AG09319 (cell line): ENCODE data around the gene CPNE6.

Experiments used
- DNase-seq: peaks from one replicate; pipeline ENCODE4 v3.0.0-alpha.2; 2010; ENCODE audit warnings: low read depth; ENCODE audit errors: extremely low read depth
- TF ChIP-seq, protein P1 (sequence below): IDR thresholded peaks from 2 replicates; pipeline ENCODE4 v1.5.1; 2011; ENCODE audit warnings: low read depth, mild to moderate bottlenecking, inconsistent platforms, low read length, moderate library complexity

The CPNE6 gene

DNA sequence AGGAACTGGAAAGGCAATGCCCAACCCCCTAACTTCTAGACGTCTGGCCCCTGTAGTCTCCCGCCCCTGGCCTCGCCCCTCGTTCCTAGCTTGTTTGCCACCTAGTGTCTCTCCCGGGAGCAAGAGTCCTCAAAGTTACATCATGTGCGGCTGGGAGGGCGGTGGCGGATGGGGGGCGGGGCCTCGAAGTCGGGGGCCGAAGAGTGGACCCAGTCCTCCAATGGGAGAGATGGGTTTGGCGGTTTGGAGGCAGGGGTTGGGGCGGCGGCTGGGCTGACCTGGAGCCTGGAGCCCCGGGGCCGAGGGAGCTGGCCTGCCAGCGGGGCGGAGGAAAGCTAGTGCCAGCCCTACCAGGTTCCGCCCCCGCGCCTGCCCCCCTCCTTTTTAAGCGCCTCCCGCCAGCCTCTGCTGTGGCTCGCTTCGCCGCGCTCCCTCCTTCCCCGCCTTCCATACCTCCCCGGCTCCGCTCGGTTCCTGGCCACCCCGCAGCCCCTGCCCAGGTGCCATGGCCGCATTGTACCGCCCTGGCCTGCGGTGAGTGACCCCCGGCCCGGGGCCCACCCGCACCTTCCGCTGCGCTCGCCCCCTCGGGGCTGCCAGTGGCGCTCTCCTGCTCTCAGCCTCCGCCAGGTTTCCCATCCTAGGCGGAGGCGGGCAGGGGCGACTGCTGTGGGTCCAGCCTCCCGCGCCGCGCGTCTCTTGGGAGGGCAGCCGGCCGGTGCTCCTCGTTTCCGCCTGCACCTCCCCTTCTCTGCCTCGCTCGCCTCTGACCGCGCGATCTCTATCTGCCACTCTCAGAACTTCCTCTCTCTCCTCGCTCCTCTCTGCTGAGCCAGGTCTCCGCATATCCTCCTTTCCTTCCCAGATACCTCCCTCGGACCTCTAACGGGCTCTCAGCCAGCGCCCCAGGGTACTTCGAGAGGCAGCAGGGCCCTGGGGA is 22.8 kb downstream of the CPNE6 start, which contains the start of gene PCK2:
Gene PCK2, plus strand, starts transcription at position 411 of the 940 bp plus-strand sequence. Its CDS starts 95 bp downstream, at position 506.
- TF ChIP-seq, protein P1, sequence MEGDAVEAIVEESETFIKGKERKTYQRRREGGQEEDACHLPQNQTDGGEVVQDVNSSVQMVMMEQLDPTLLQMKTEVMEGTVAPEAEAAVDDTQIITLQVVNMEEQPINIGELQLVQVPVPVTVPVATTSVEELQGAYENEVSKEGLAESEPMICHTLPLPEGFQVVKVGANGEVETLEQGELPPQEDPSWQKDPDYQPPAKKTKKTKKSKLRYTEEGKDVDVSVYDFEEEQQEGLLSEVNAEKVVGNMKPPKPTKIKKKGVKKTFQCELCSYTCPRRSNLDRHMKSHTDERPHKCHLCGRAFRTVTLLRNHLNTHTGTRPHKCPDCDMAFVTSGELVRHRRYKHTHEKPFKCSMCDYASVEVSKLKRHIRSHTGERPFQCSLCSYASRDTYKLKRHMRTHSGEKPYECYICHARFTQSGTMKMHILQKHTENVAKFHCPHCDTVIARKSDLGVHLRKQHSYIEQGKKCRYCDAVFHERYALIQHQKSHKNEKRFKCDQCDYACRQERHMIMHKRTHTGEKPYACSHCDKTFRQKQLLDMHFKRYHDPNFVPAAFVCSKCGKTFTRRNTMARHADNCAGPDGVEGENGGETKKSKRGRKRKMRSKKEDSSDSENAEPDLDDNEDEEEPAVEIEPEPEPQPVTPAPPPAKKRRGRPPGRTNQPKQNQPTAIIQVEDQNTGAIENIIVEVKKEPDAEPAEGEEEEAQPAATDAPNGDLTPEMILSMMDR: no peak
- DNase-seq: peak; percentile 94

GRCh38 chr14:24094841-24095270 is 23.5 kb downstream of the CPNE6 start:
- no peak for DNase-seq
- TF ChIP-seq, protein P1: no peak

- TF ChIP-seq, protein P1: no peak
- peak; percentile 40 for DNase-seq
Observed at GRCh38 chr14:24095271-24096068, 24.1 kb downstream of the CPNE6 start.

GRCh38 chr14:24096545-24097181 is 25.3 kb downstream of the CPNE6 start:
- TF ChIP-seq, protein P1: no peak
- DNase-seq: no peak

DNA sequence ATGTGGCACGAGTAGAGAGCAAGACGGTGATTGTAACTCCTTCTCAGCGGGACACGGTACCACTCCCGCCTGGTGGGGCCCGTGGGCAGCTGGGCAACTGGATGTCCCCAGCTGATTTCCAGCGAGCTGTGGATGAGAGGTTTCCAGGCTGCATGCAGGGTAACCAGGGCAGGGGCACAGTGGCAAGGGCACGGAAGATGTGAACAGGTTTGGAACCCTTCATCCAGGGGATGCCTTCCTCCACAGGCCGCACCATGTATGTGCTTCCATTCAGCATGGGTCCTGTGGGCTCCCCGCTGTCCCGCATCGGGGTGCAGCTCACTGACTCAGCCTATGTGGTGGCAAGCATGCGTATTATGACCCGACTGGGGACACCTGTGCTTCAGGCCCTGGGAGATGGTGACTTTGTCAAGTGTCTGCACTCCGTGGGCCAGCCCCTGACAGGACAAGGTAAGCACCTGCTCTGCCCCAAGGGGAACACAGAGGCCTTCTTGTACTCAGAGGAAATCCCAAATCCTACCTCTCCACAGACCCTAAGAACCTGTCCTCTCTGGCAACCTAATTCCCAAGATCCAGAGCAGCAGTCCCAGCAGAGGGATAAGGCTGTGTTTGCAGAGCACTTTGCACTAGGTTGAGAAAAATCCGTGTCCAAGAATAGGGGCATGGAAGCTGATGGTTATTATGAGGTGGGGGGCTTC is 27.0 kb downstream of the CPNE6 start:
- TF ChIP-seq, protein P1: no peak

GRCh38 chr14:24098927-24099813 is 27.8 kb downstream of the CPNE6 start:
- no peak for DNase-seq
- TF ChIP-seq, protein P1: no peak

More for the DNA sequence above, 27.0 kb downstream of the CPNE6 start:
- no peak for DNase-seq
